H1 (cell line): ENCODE data around the gene DNAH10. TPM values are rescaled to one million over a fixed set of nuclear protein-coding genes. Genes with fewer than 3 reads are reported as not detected.

Source experiments
- CTCF ChIA-PET: fragments of 300-600 bp; sonication (Branson Sonifier 250); formaldehyde crosslinking; loops from one replicate; lab custom pipeline; 2021; ENCODE audit not compliant: partially characterized antibody; lab: Charles Lee
- POLR2A ChIA-PET: fragments of 300-600 bp; sonication (Branson Sonifier 250); formaldehyde crosslinking; loops from one replicate; lab custom pipeline; 2021; ENCODE audit warnings: inconsistent platforms; ENCODE audit not compliant: partially characterized antibody; lab: Charles Lee
- DNase-seq, 2 experiments: peaks; one replicate each; pipeline versions ENCODE4 v3.0.0 to v3.0.0-alpha.2; 2010 to 2022; ENCODE audit warnings: low spot score in 2 of 2, low read depth in 1 of 2, mixed read lengths in 1 of 2
- FAIRE-seq: peaks from 2 replicates; lab custom pipeline; 2011; peaks lifted over from hg19 to GRCh38; lab: Jason Lieb, UNC
- H2AFZ ChIP-seq: 2 replicates; pipeline ENCODE4 v1.8.1; 2012; ENCODE audit warnings: low read length, inconsistent platforms
- H2AK5ac ChIP-seq: 2 replicates; pipeline ENCODE4 v1.6.1; 2013; ENCODE audit warnings: low read depth, low read length
- H2BK120ac ChIP-seq: replicated peaks from 2 replicates; pipeline ENCODE3; 2013; ENCODE audit warnings: low read depth, low read length, inconsistent platforms
- H2BK12ac ChIP-seq: 2 replicates; pipeline ENCODE4 v1.6.1; 2013; ENCODE audit warnings: low read depth, low read length
- H2BK15ac ChIP-seq: 2 replicates; pipeline ENCODE4 v1.6.1; 2013; ENCODE audit warnings: low read length
- H2BK20ac ChIP-seq: 2 replicates; pipeline ENCODE4 v1.6.1; 2013; ENCODE audit warnings: low read length
- H2BK5ac ChIP-seq: 2 replicates; pipeline ENCODE4 v1.6.1; 2013; ENCODE audit warnings: low read depth, low read length
- H3K14ac ChIP-seq: 2 replicates; pipeline ENCODE4 v1.6.1; 2013; ENCODE audit warnings: inconsistent platforms; ENCODE audit not compliant: insufficient read length
- H3K18ac ChIP-seq: 2 replicates; pipeline ENCODE4 v1.6.1; 2013; ENCODE audit warnings: low read length; ENCODE audit errors: extremely low read depth
- H3K23ac ChIP-seq: 2 replicates; pipeline ENCODE4 v1.6.1; 2013; ENCODE audit warnings: inconsistent platforms; ENCODE audit not compliant: insufficient read length
- H3K23me2 ChIP-seq: 2 replicates; pipeline ENCODE4 v1.6.1; 2013; ENCODE audit warnings: low read depth, low read length
- H3K27ac ChIP-seq: 2 replicates; pipeline ENCODE4 v1.6.1; 2011; ENCODE audit warnings: low read depth, low read length, inconsistent platforms
- H3K27me3 ChIP-seq, 4 experiments: replicated peaks in 1 of 4; 1 replicate in 1 of 4; 2 replicates in 3 of 4; pipeline versions ENCODE4 v1.6.1 to v1.8.1; 2011 to 2013; ENCODE audit warnings: low read length in 3 of 4, mild to moderate bottlenecking in 3 of 4, inconsistent platforms in 2 of 4, mixed read lengths in 2 of 4, moderate library complexity in 1 of 4; ENCODE audit not compliant: control insufficient read depth in 3 of 4, insufficient read depth in 3 of 4; ENCODE audit errors: extremely low read depth in 1 of 4
- H3K36me3 ChIP-seq, 4 experiments: 2 replicates each; pipeline versions ENCODE4 v1.6.1 to v1.8.1; 2011 to 2013; ENCODE audit warnings: mild to moderate bottlenecking in 4 of 4, low read length in 3 of 4, moderate library complexity in 2 of 4, control low read depth in 1 of 4, inconsistent platforms in 1 of 4; ENCODE audit not compliant: insufficient read depth in 4 of 4, control insufficient read depth in 2 of 4
- H3K4ac ChIP-seq: replicated peaks from 2 replicates; pipeline ENCODE3; 2013; ENCODE audit warnings: low read length, low read depth, mixed read lengths, inconsistent platforms; ENCODE audit not compliant: insufficient read length
- H3K4me1 ChIP-seq, 4 experiments: replicated peaks in 1 of 4; 1 replicate in 1 of 4; 2 replicates in 3 of 4; pipeline versions ENCODE4 v1.6.1 to v1.8.1; 2011 to 2013; ENCODE audit warnings: low read length in 3 of 4, inconsistent platforms in 2 of 4, mixed read lengths in 1 of 4; ENCODE audit not compliant: insufficient read depth in 4 of 4, control insufficient read depth in 3 of 4
- H3K4me2 ChIP-seq, 2 experiments: 2 replicates each; pipeline versions ENCODE4 v1.6.1 to v1.8.1; 2011 to 2013; ENCODE audit warnings: low read depth in 2 of 2, low read length in 2 of 2, control low read depth in 1 of 2, inconsistent platforms in 1 of 2, mild to moderate bottlenecking in 1 of 2; ENCODE audit not compliant: insufficient read depth in 1 of 2
- H3K4me3 ChIP-seq, 4 experiments: fragments of 200-600, 300-600 bp in 1 of 4; sonication (generic), shearing (Covaris generic), sonication (Bioruptor Twin) in 1 of 4; 2 replicates each; pipeline versions ENCODE4 v1.5.1 to v1.8.1; 2011 to 2016; ENCODE audit warnings: low read length in 4 of 4, low read depth in 3 of 4, control low read depth in 2 of 4, inconsistent platforms in 2 of 4, mild to moderate bottlenecking in 2 of 4, mixed read lengths in 1 of 4, moderate library complexity in 1 of 4; ENCODE audit not compliant: insufficient read depth in 2 of 4; ENCODE audit errors: extremely low read depth in 1 of 4
- H3K56ac ChIP-seq: replicated peaks from 2 replicates; pipeline ENCODE3; 2013; ENCODE audit warnings: low read depth, mild to moderate bottlenecking, mixed read lengths, low read length, inconsistent platforms; ENCODE audit not compliant: insufficient read length
- H3K79me1 ChIP-seq: 2 replicates; pipeline ENCODE4 v1.6.1; 2013; ENCODE audit warnings: low read depth, low read length, control low read depth
- H3K79me2 ChIP-seq, 2 experiments: 2 replicates each; pipeline versions ENCODE4 v1.6.1 to v1.8.1; 2012 to 2013; ENCODE audit warnings: low read length in 2 of 2, mild to moderate bottlenecking in 2 of 2, inconsistent platforms in 1 of 2; ENCODE audit not compliant: insufficient read depth in 2 of 2, control insufficient read depth in 1 of 2
- H3K9ac ChIP-seq, 4 experiments: replicated peaks in 1 of 4; 1 replicate in 1 of 4; 2 replicates in 3 of 4; pipeline versions ENCODE4 v1.6.1 to v1.8.1; 2011 to 2013; ENCODE audit warnings: low read depth in 3 of 4, low read length in 3 of 4, control low read depth in 2 of 4, mild to moderate bottlenecking in 2 of 4, moderate library complexity in 2 of 4, inconsistent platforms in 1 of 4; ENCODE audit errors: extremely low read depth in 1 of 4
- H3K9me3 ChIP-seq, 2 experiments: 2 replicates each; pipeline versions ENCODE4 v1.6.1 to v1.8.1; 2012 to 2013; ENCODE audit warnings: mild to moderate bottlenecking in 2 of 2, moderate library complexity in 2 of 2, control low read depth in 1 of 2, inconsistent platforms in 1 of 2, low read depth in 1 of 2, low read length in 1 of 2, mixed read lengths in 1 of 2; ENCODE audit not compliant: insufficient read depth in 2 of 2
- H4K20me1 ChIP-seq, 2 experiments: replicated peaks in 1 of 2; 2 replicates each; pipeline versions ENCODE3 to v1.8.1; 2011 to 2013; ENCODE audit warnings: inconsistent platforms in 2 of 2, low read length in 2 of 2, mild to moderate bottlenecking in 1 of 2; ENCODE audit not compliant: insufficient read depth in 2 of 2, control insufficient read depth in 1 of 2
- H4K5ac ChIP-seq: 2 replicates; pipeline ENCODE4 v1.6.1; 2013; ENCODE audit warnings: low read length, low read depth, mixed read lengths, inconsistent platforms; ENCODE audit not compliant: insufficient read length
- H4K8ac ChIP-seq: 2 replicates; pipeline ENCODE4 v1.8.0; 2013; ENCODE audit warnings: mild to moderate bottlenecking, moderate library complexity, low read length, inconsistent platforms; ENCODE audit not compliant: insufficient read depth; ENCODE audit errors: extremely low read depth
- H4K91ac ChIP-seq: replicated peaks from 2 replicates; pipeline ENCODE3; 2013; ENCODE audit warnings: low read length, mixed read lengths, inconsistent platforms; ENCODE audit not compliant: insufficient read length
- EP300 ChIP-seq, 2 experiments: IDR thresholded peaks; 1 replicate in 1 of 2; 2 replicates in 1 of 2; pipeline ENCODE4 v1.6.1; 2011 to 2012; ENCODE audit warnings: low read depth in 2 of 2, low read length in 2 of 2, mild to moderate bottlenecking in 2 of 2, borderline replicate concordance in 1 of 2, inconsistent platforms in 1 of 2, moderate library complexity in 1 of 2
- JUND ChIP-seq: IDR thresholded peaks from 2 replicates; pipeline ENCODE4 v1.6.1; 2011; ENCODE audit warnings: mild to moderate bottlenecking, improper control_type of control experiment, low read length
- NANOG ChIP-seq: IDR thresholded peaks from 2 replicates; pipeline ENCODE4 v1.6.1; 2011; ENCODE audit warnings: low read length, low read depth, mild to moderate bottlenecking, inconsistent platforms; ENCODE audit not compliant: insufficient read depth, poor library complexity, severe bottlenecking
- RXRA ChIP-seq: IDR thresholded peaks from 2 replicates; pipeline ENCODE4 v1.6.1; 2011; ENCODE audit warnings: low read depth, mild to moderate bottlenecking, low read length, moderate library complexity; ENCODE audit not compliant: insufficient read depth
- SRF ChIP-seq: IDR thresholded peaks from 2 replicates; pipeline ENCODE4 v1.6.1; 2011; ENCODE audit warnings: mild to moderate bottlenecking, low read depth, low read length, moderate library complexity
- WGBS, 2 experiments: shearing (Covaris generic) in 1 of 2; methylation state at CpG; one replicate each; pipeline versions ENCODE4 v1.1.6 to v1.1.7; 2013 to 2015; ENCODE audit warnings: low lambda C conversion rate in 2 of 2, mixed read lengths in 2 of 2, inconsistent platforms in 1 of 2, low coverage in 1 of 2, missing lambda C conversion rate in 1 of 2; ENCODE audit not compliant: insufficient replicate concordance in 2 of 2, insufficient coverage in 1 of 2, insufficient read length in 1 of 2; ENCODE audit errors: extremely low coverage in 1 of 2, missing lambda C conversion rate in 1 of 2; 5-methylcytosine and 5-hydroxymethylcytosine counted together
- polyA plus RNA-seq, 7 experiments: library from polyadenylated mRNA; depleted of rRNA in 3 of 7; stranded (reverse) in 5 of 7; unstranded in 2 of 7; fragments of >200 nt in 5 of 7; fragments of 200-250 nt in 2 of 7; gene quantifications; 1 replicate in 5 of 7; 2 replicates in 1 of 7; 4 replicates in 1 of 7; pipeline versions ENCODE4 v1.2.1 to v1.2.3, GENCODE V29; 2011 to 2013; ENCODE audit warnings: missing spikeins in 2 of 7, mixed read lengths in 2 of 7
- total RNA-seq: library from RNA; stranded (reverse); fragmentation: NEBNext Ultra II Directional; extraction: Animal tissue kit (Norgen Biotek cat#: 25700); gene quantifications from 2 replicates; pipeline ENCODE4 v1.2.1, GENCODE V29; 2021

Gene DNAH10
- total and polyA plus RNA-seq, 2 of the 8 experiments (the other 6 are each of a cell fraction or from before 2014, with no cell fraction given), result 0.02 to 0.24 TPM

GRCh38 chr12:123886258-123886657 is 124.2 kb downstream of the DNAH10 start:
- Histone ChIP-seq H3K23me2 (no peaks in the 10 kb centered on the region), H3K27me3 (no peaks in the 10 kb centered on the region; a peak in 3 of 7 replicates), H2BK5ac (no peak overlapping the region; the same call in 1 of the 2 replicates), H3K79me2 (no peaks in the 10 kb centered on the region), H4K8ac (no peak overlapping the region), H2AFZ (no peak overlapping the region), H2BK120ac (no peak overlapping the region), H3K23ac (no peak overlapping the region), H3K18ac (no peak overlapping the region), H3K56ac (no peak overlapping the region), H2BK12ac (no peak overlapping the region), H3K4me2 (no peak overlapping the region), H4K5ac (no peak overlapping the region), H3K4ac (no peak overlapping the region), H2AK5ac (no peak overlapping the region), H3K4me3 (no peak overlapping the region), H2BK15ac (no peak overlapping the region), H4K20me1 (no peaks in the 10 kb centered on the region), H3K36me3 (no peaks in the 10 kb centered on the region), H3K14ac (no peak overlapping the region), H3K79me1 (no peaks in the 10 kb centered on the region), H3K9me3 (peaks cover 0 to 2% of the 10 kb centered on the region in 2 experiments; a peak in 1 of 4 replicates), H3K4me1 (no peaks in the 10 kb centered on the region), H3K9ac (no peak overlapping the region; a peak in 1 of 7 replicates), H3K27ac (no peak overlapping the region), H2BK20ac (peak overlapping the region; percentile 13; the same call in 1 of the 2 replicates), H4K91ac (no peak overlapping the region)
- no peak for DNase-seq
- POLR2A ChIA-PET, result interaction anchor here (0.5 kb wide), 1 partner anchor 1408 kb away, joined by 3 read pairs; no protein-coding TSS in a partner anchor
- CTCF ChIA-PET, result interaction anchor here (0.6 to 1.5 kb wide), 5 partner anchors 19 to 328 kb away, joined by 3 to 5 read pairs (median 4); no protein-coding TSS in a partner anchor
- no peak for TF ChIP-seq NANOG
- no peak for TF ChIP-seq SRF
- TF ChIP-seq EP300 (IDR thresholded peaks at IDR 0.05; ENCODE audit: borderline replicate concordance in 1 of 2, low read depth in 2 of 2, low read length in 2 of 2), result no peak
- no peak for TF ChIP-seq RXRA
- TF ChIP-seq JUND, result no peak
- no peak for FAIRE-seq
- WGBS, 2 experiments, result 88% methylated on average over 13 of the region's 13 CpGs; no CpG with 5 or more reads in 1 of the 2 experiments
